Smooth muscle cell (in vitro differentiated cells): ENCODE data around the gene MYBPHL. TPM values are rescaled to one million over a fixed set of nuclear protein-coding genes. Genes with fewer than 3 reads are reported as not detected.

Source experiments
- DNase-seq: peaks from one replicate; lab custom pipeline; 2025; ENCODE audit not compliant: unreplicated experiment; lab: John Stamatoyannopoulos, UW
- H2AFZ ChIP-seq: fragments of 200-600 bp; sonication (generic); 2 replicates; pipeline ENCODE4 v1.6.0; 2016; ENCODE audit warnings: antibody characterized with exemption, low read depth, mild to moderate bottlenecking
- H3F3A ChIP-seq: fragments of 200-600 bp; sonication (generic); 2 replicates; pipeline ENCODE4 v1.6.0; 2017; ENCODE audit warnings: antibody characterized with exemption, low read depth
- H3K27ac ChIP-seq: fragments of 200-600 bp; sonication (generic); 2 replicates; pipeline ENCODE4 v1.5.1; 2016; ENCODE audit warnings: low read depth, mild to moderate bottlenecking
- H3K27me3 ChIP-seq: fragments of 200-600 bp; sonication (generic); 2 replicates; pipeline ENCODE4 v1.6.1; 2016; ENCODE audit warnings: low read depth, mild to moderate bottlenecking
- H3K36me3 ChIP-seq: fragments of 200-600 bp; sonication (generic); 2 replicates; pipeline ENCODE4 v1.5.1; 2016; ENCODE audit warnings: low read depth
- H3K4me1 ChIP-seq: fragments of 200-600 bp; sonication (generic); 2 replicates; pipeline ENCODE4 v1.5.1; 2016; ENCODE audit warnings: low read depth
- H3K4me2 ChIP-seq: fragments of 200-600 bp; sonication (generic); 2 replicates; pipeline ENCODE4 v1.6.0; 2016; ENCODE audit warnings: mild to moderate bottlenecking
- H3K4me3 ChIP-seq: fragments of 200-600 bp; sonication (generic); 2 replicates; pipeline ENCODE4 v1.5.1; 2016; ENCODE audit warnings: mild to moderate bottlenecking
- H3K79me2 ChIP-seq: fragments of 200-600 bp; sonication (generic); 2 replicates; pipeline ENCODE4 v1.6.0; 2016; ENCODE audit warnings: low read depth, mild to moderate bottlenecking
- H3K9ac ChIP-seq: fragments of 200-600 bp; sonication (generic); 2 replicates; pipeline ENCODE4 v1.6.0; 2016; ENCODE audit warnings: low read depth
- H3K9me3 ChIP-seq: fragments of 200-600 bp; sonication (generic); replicated peaks from 2 replicates; pipeline ENCODE4 v1.5.1; 2016; ENCODE audit warnings: low read depth
- H4K20me1 ChIP-seq: fragments of 200-600 bp; sonication (generic); 2 replicates; pipeline ENCODE4 v1.6.0; 2016; ENCODE audit warnings: low read depth
- CTCF ChIP-seq: fragments of 200-600 bp; sonication (generic); IDR thresholded peaks from 2 replicates; pipeline ENCODE4 v1.5.1; 2017; ENCODE audit warnings: borderline replicate concordance, mild to moderate bottlenecking, antibody characterized with exemption; ENCODE audit not compliant: insufficient read depth, poor library complexity, severe bottlenecking
- WGBS: methylation state at CpG from one replicate; pipeline ENCODE4 v1.1.7; 2016; ENCODE audit warnings: low lambda C conversion rate; 5-methylcytosine and 5-hydroxymethylcytosine counted together
- polyA plus RNA-seq: library from polyadenylated mRNA; unstranded; fragments of >200 nt; fragmentation: Nextera tagmentation; extraction: Ambion mirVana; gene quantifications from 2 replicates; pipeline ENCODE4 v1.2.1, GENCODE V29; 2016
- total RNA-seq: library from RNA; depleted of rRNA; stranded (reverse); fragments of >200 nt; gene quantifications from 2 replicates; pipeline ENCODE4 v1.2.3, GENCODE V29; 2014

The MYBPHL gene
- total and polyA plus RNA-seq, 2 experiments from 2014 or later: not detected

GRCh38 chr1:109312978-109313775 lies 6.4 kb upstream of the MYBPHL start:
- Histone ChIP-seq H3K9me3 (no peaks in the 10 kb centered on the region), H4K20me1 (no peaks in the 10 kb centered on the region), H3K36me3 (no peaks in the 10 kb centered on the region), H2AFZ (no peak overlapping the region), H3F3A (no peaks in the 10 kb centered on the region), H3K4me2 (no peak overlapping the region), H3K4me3 (no peak overlapping the region), H3K27me3 (no peaks in the 10 kb centered on the region), H3K4me1 (peaks cover under 1% of the 10 kb centered on the region), H3K27ac (no peak overlapping the region), H3K9ac (no peak overlapping the region), H3K79me2 (no peaks in the 10 kb centered on the region)
- no peak for DNase-seq
- no peak for TF ChIP-seq CTCF
- WGBS: 91% methylated on average over 12 of the region's 12 CpGs

GRCh38 chr1:109312246-109312645 lies 5.4 kb upstream of the MYBPHL start:
- no peaks in the 10 kb centered on the region for H3K36me3 ChIP-seq
- no peak overlapping the region for H2AFZ ChIP-seq
- no peak for TF ChIP-seq CTCF
- H3K9ac ChIP-seq: no peak overlapping the region
- no peaks in the 10 kb centered on the region for H3K9me3 ChIP-seq
- H3K4me3 ChIP-seq: no peak overlapping the region
- WGBS: 71% methylated on average over 2 of the region's 2 CpGs
- H3F3A ChIP-seq: no peaks in the 10 kb centered on the region
- no peaks in the 10 kb centered on the region for H3K79me2 ChIP-seq
- DNase-seq: no peak
- H4K20me1 ChIP-seq: no peaks in the 10 kb centered on the region
- H3K4me2 ChIP-seq: no peak overlapping the region
- H3K4me1 ChIP-seq: peaks cover 10% of the 10 kb centered on the region
- no peak overlapping the region for H3K27ac ChIP-seq
- no peaks in the 10 kb centered on the region for H3K27me3 ChIP-seq

GRCh38 chr1:109309347-109309746 lies 2.5 kb upstream of the MYBPHL start:
- WGBS: 81% methylated on average over 2 of the region's 2 CpGs
- Histone ChIP-seq H3F3A (no peaks in the 10 kb centered on the region), H2AFZ (no peak overlapping the region), H3K4me3 (no peak overlapping the region), H3K4me2 (no peak overlapping the region), H3K9me3 (no peaks in the 10 kb centered on the region), H3K36me3 (no peaks in the 10 kb centered on the region), H3K9ac (no peak overlapping the region), H3K79me2 (no peaks in the 10 kb centered on the region), H4K20me1 (no peaks in the 10 kb centered on the region), H3K4me1 (peaks cover 23% of the 10 kb centered on the region), H3K27ac (no peak overlapping the region), H3K27me3 (no peaks in the 10 kb centered on the region)
- no peak for DNase-seq
- no peak for TF ChIP-seq CTCF
